Activated CD8-positive, alpha-beta T cell treated with anti-CD3 and anti-CD28 coated beads, Interleukin-2, amount 10 ng/mL, durations not matched to agents 7 days and 5 days (primary cell): ENCODE measurements around the gene ARHGEF12. TPM values are rescaled to one million over a fixed set of nuclear protein-coding genes. Genes with fewer than 3 reads are reported as not detected.

Source experiments
- ATAC-seq: fragments of 150-1000 bp; cut with Tn5 transposase; one replicate; pipeline ENCODE4 v1.10.0; 2021; ENCODE audit warnings: moderate library complexity
- CTCF ChIA-PET: fragments of 350-600 bp; sonication (Branson Sonifier 250); formaldehyde crosslinking; loops from one replicate; lab custom pipeline; 2021; ENCODE audit warnings: antibody characterized with exemption; lab: Charles Lee
- POLR2A ChIA-PET: fragments of 350-600 bp; sonication (Branson Sonifier 250); formaldehyde crosslinking; loops from one replicate; lab custom pipeline; 2021; ENCODE audit warnings: antibody characterized with exemption; lab: Charles Lee
- DNase-seq: peaks from one replicate; pipeline ENCODE4 v3.0.0-alpha.2; 2020
- H3K27ac Mint-ChIP-seq: one replicate; pipeline ENCODE4 v1.8.0; 2021; ENCODE audit warnings: mild to moderate bottlenecking, mixed read lengths
- H3K27me3 Mint-ChIP-seq: one replicate; pipeline ENCODE4 v1.8.0; 2021; ENCODE audit warnings: low read depth, mixed read lengths
- H3K36me3 Mint-ChIP-seq: one replicate; pipeline ENCODE4 v1.8.0; 2021; ENCODE audit warnings: low read depth, mixed read lengths
- H3K4me1 Mint-ChIP-seq: one replicate; pipeline ENCODE4 v1.8.0; 2021; ENCODE audit warnings: low read depth, mixed read lengths
- H3K4me3 Mint-ChIP-seq: one replicate; pipeline ENCODE4 v1.8.0; 2021; ENCODE audit warnings: mild to moderate bottlenecking, mixed read lengths
- H3K9me3 Mint-ChIP-seq: one replicate; pipeline ENCODE4 v1.8.0; 2022; ENCODE audit warnings: mixed read lengths; ENCODE audit not compliant: insufficient read depth
- total RNA-seq, 2 experiments: library from RNA; stranded (reverse); gene quantifications; one replicate each; pipeline ENCODE4 v1.2.3, GENCODE V29; 2021

ARHGEF12 gene
- total RNA-seq, 2 experiments from 2014 or later = 9.6 to 10.0 TPM

- ChIA-PET POLR2A (no interaction called here), CTCF (no interaction called here)
- no peaks in the 10 kb centered on the region for H3K9me3 Mint-ChIP-seq
- no peaks in the 10 kb centered on the region for H3K36me3 Mint-ChIP-seq
- ATAC-seq = no peak
- H3K27ac Mint-ChIP-seq = no peak overlapping the region
- DNase-seq = no peak
- no peak overlapping the region for H3K4me3 Mint-ChIP-seq
- no peaks in the 10 kb centered on the region for H3K27me3 Mint-ChIP-seq
- no peaks in the 10 kb centered on the region for H3K4me1 Mint-ChIP-seq
These were observed 105.4 kb downstream of the ARHGEF12 start for GRCh38 chr11:120441592-120441991.

GRCh38 chr11:120442031-120442430 lies 105.8 kb downstream of the ARHGEF12 start:
- Mint-ChIP-seq H3K4me3 (no peak overlapping the region), H3K27me3 (no peaks in the 10 kb centered on the region), H3K9me3 (no peaks in the 10 kb centered on the region), H3K4me1 (no peaks in the 10 kb centered on the region), H3K36me3 (no peaks in the 10 kb centered on the region), H3K27ac (no peak overlapping the region)
- DNase-seq (no peak), ATAC-seq (no peak)
- POLR2A ChIA-PET = no interaction called here
- CTCF ChIA-PET = no interaction called here

DNA sequence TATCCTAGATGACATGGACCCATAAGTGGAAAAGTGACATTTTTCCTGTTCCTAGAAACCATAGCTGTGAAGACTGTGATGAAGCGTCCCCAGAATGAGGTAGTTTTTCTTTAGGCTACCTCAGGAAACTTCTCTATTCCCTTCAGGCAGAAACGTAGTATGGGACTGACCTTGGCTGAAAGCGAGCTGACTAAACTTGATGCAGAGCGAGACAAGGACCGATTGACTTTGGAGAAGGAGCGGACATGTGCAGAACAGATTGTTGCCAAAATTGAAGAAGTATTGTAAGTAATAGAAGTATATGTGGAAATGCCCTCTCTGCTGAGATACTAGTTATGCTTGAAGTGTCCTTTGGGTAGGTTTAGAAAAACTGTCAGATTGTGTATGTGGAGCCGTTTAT lies 110.6 kb downstream of the ARHGEF12 start:
- no peak overlapping the region for H3K27ac Mint-ChIP-seq
- no peaks in the 10 kb centered on the region for H3K9me3 Mint-ChIP-seq
- no peaks in the 10 kb centered on the region for H3K27me3 Mint-ChIP-seq
- no peak overlapping the region for H3K4me3 Mint-ChIP-seq
- CTCF ChIA-PET = interaction anchor here (1.2 kb wide), 1 partner anchor 15 kb away, joined by 3 read pairs; no protein-coding TSS in a partner anchor
- no peak for ATAC-seq
- H3K4me1 Mint-ChIP-seq = no peaks in the 10 kb centered on the region
- H3K36me3 Mint-ChIP-seq = no peaks in the 10 kb centered on the region
- no peak for DNase-seq
- POLR2A ChIA-PET = no interaction called here

GRCh38 chr11:120448240-120448639 lies 112.0 kb downstream of the ARHGEF12 start:
- no peak for DNase-seq
- ChIA-PET CTCF (no interaction called here), POLR2A (no interaction called here)
- Mint-ChIP-seq H3K36me3 (no peaks in the 10 kb centered on the region), H3K9me3 (no peaks in the 10 kb centered on the region), H3K27me3 (no peaks in the 10 kb centered on the region), H3K27ac (no peak overlapping the region), H3K4me3 (no peak overlapping the region), H3K4me1 (no peaks in the 10 kb centered on the region)
- no peak for ATAC-seq

- ChIA-PET CTCF (no interaction called here), POLR2A (no interaction called here)
- ATAC-seq (no peak), DNase-seq (no peak)
- Mint-ChIP-seq H3K27me3 (no peaks in the 10 kb centered on the region), H3K9me3 (no peaks in the 10 kb centered on the region), H3K4me3 (no peak overlapping the region), H3K36me3 (peaks cover 3% of the 10 kb centered on the region), H3K27ac (no peak overlapping the region), H3K4me1 (peaks cover 4% of the 10 kb centered on the region)
These were observed 119.3 kb downstream of the ARHGEF12 start for GRCh38 chr11:120455487-120455886.

- POLR2A ChIA-PET = no interaction called here
- H3K27me3 Mint-ChIP-seq = no peaks in the 10 kb centered on the region
- H3K4me1 Mint-ChIP-seq = peaks cover 4% of the 10 kb centered on the region
- CTCF ChIA-PET = interaction anchor here (1.3 kb wide), 1 partner anchor 155 kb away, joined by 3 read pairs; no protein-coding TSS in a partner anchor
- H3K27ac Mint-ChIP-seq = no peak overlapping the region
- no peak for DNase-seq
- no peaks in the 10 kb centered on the region for H3K9me3 Mint-ChIP-seq
- no peak for ATAC-seq
- H3K36me3 Mint-ChIP-seq = peaks cover 3% of the 10 kb centered on the region
- H3K4me3 Mint-ChIP-seq = no peak overlapping the region
These were observed 121.8 kb downstream of the ARHGEF12 start for GRCh38 chr11:120457996-120458395.

DNA sequence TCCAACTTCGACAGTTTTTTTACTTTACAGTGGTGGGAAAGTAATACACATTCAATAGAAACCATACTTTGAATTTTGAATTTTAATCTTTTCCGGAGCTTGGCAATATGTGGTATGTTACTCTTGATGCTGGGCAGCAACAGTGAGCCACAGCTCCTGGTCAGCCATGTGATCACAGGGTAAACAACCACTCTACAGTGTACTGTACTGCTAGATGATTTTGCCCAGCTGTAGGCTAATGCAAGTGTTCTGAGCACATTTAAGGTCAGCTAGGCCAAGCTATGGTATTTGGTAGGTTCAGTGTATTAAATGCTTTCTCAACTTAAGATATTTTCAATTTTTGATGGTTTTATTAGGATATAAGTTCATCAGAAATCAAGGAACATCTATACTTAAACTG lies 126.6 kb downstream of the ARHGEF12 start:
- Mint-ChIP-seq H3K36me3 (peaks cover 10% of the 10 kb centered on the region), H3K4me3 (no peak overlapping the region), H3K4me1 (no peaks in the 10 kb centered on the region), H3K27ac (no peak overlapping the region), H3K27me3 (no peaks in the 10 kb centered on the region), H3K9me3 (no peaks in the 10 kb centered on the region)
- POLR2A ChIA-PET = no interaction called here
- DNase-seq (no peak), ATAC-seq (no peak)
- CTCF ChIA-PET = interaction anchor here (1.5 kb wide), 1 partner anchor 11 kb away, joined by 3 read pairs; no protein-coding TSS in a partner anchor

DNA sequence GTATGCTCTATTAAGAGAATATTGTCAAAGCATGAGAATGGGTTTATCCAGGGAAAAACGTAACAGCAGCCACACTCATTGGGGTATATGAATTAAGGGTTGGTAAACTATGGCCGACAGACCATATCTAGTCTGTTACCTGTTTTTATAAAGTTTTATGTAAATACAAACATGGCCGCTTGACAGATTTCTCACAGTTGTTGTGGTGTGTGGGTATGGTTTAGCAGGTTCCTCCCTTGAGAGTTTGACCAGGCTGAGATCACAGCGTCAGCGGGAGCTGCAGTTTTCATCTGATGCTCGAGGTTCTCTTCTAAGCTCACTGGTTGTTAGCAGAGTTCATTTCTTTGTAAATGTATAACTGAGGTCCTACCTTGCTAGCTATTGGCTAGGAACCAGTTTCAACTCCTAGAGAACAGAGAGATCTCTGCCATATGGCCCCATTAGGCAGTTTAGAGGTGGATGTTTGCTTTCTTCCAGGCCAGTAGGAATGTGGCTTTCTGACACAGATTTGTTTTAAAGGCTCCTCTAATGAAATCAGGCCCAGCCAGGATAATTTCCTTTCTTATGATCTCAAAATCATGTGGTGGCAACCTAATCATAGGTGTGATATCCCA lies 129.8 kb downstream of the ARHGEF12 start:
- Mint-ChIP-seq H3K36me3 (peaks cover 6% of the 10 kb centered on the region), H3K9me3 (no peaks in the 10 kb centered on the region), H3K4me1 (no peaks in the 10 kb centered on the region), H3K27ac (no peak overlapping the region), H3K27me3 (no peaks in the 10 kb centered on the region), H3K4me3 (no peak overlapping the region)
- DNase-seq (no peak), ATAC-seq (no peak)
- ChIA-PET CTCF (no interaction called here), POLR2A (no interaction called here)

- H3K27me3 Mint-ChIP-seq = no peaks in the 10 kb centered on the region
- H3K27ac Mint-ChIP-seq = no peak overlapping the region
- H3K9me3 Mint-ChIP-seq = no peaks in the 10 kb centered on the region
- CTCF ChIA-PET = no interaction called here
- no peaks in the 10 kb centered on the region for H3K4me1 Mint-ChIP-seq
- ATAC-seq (no peak), DNase-seq (no peak)
- peaks cover 6% of the 10 kb centered on the region for H3K36me3 Mint-ChIP-seq
- no peak overlapping the region for H3K4me3 Mint-ChIP-seq
- POLR2A ChIA-PET = no interaction called here
These were observed 131.4 kb downstream of the ARHGEF12 start for GRCh38 chr11:120467627-120468026.

GRCh38 chr11:120471131-120471530 lies 134.9 kb downstream of the ARHGEF12 start:
- ChIA-PET POLR2A (interaction anchor here (0.7 kb wide), 1 partner anchor 32 kb away, joined by 3 read pairs; no protein-coding TSS in a partner anchor), CTCF (no interaction called here)
- Mint-ChIP-seq H3K27ac (no peak overlapping the region), H3K9me3 (no peaks in the 10 kb centered on the region), H3K27me3 (no peaks in the 10 kb centered on the region), H3K36me3 (peaks cover 3% of the 10 kb centered on the region), H3K4me1 (no peaks in the 10 kb centered on the region), H3K4me3 (no peak overlapping the region)
- ATAC-seq (no peak), DNase-seq (no peak)

GRCh38 chr11:120471994-120472393 lies 135.8 kb downstream of the ARHGEF12 start:
- Mint-ChIP-seq H3K27ac (no peak overlapping the region), H3K4me1 (no peaks in the 10 kb centered on the region), H3K9me3 (no peaks in the 10 kb centered on the region), H3K27me3 (no peaks in the 10 kb centered on the region), H3K36me3 (peaks cover 6% of the 10 kb centered on the region), H3K4me3 (no peak overlapping the region)
- DNase-seq (no peak), ATAC-seq (no peak)
- CTCF ChIA-PET = no interaction called here
- POLR2A ChIA-PET = no interaction called here

- no peak for DNase-seq
- Mint-ChIP-seq H3K4me3 (no peak overlapping the region), H3K36me3 (peaks cover 2% of the 10 kb centered on the region), H3K27ac (no peak overlapping the region), H3K27me3 (no peaks in the 10 kb centered on the region), H3K9me3 (no peaks in the 10 kb centered on the region), H3K4me1 (peaks cover under 1% of the 10 kb centered on the region)
- CTCF ChIA-PET = no interaction called here
- no peak for ATAC-seq
- POLR2A ChIA-PET = no interaction called here
These were observed 137.3 kb downstream of the ARHGEF12 start for GRCh38 chr11:120473503-120473902.

DNA sequence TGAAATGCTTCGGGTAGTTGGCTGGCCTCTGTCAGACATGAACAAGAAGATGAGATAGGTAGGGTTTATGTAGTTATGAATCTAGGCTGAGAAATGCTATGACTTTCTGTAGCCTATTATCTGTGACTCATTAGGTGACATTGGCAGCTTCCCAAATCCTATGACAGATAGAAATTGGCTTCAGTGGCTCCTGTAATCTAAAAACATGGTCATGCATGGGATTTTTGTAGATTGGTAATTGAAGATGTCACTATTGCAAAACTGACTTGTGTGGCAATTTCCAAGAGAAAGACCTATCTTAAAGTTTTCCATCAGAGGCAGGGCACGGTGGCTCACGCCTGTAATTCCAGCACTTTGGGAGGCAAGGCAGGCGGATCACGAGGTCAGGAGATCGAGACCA lies 145.9 kb downstream of the ARHGEF12 start:
- ATAC-seq (no peak), DNase-seq (no peak)
- ChIA-PET CTCF (no interaction called here), POLR2A (no interaction called here)
- no peaks in the 10 kb centered on the region for H3K27me3 Mint-ChIP-seq
- no peaks in the 10 kb centered on the region for H3K9me3 Mint-ChIP-seq
- H3K27ac Mint-ChIP-seq = no peak overlapping the region
- peaks cover 7% of the 10 kb centered on the region for H3K4me1 Mint-ChIP-seq
- no peaks in the 10 kb centered on the region for H3K36me3 Mint-ChIP-seq
- H3K4me3 Mint-ChIP-seq = no peak overlapping the region
